H1 (cell line): ENCODE data around the gene UGT1A1. TPM values are rescaled to one million over a fixed set of nuclear protein-coding genes. Genes with fewer than 3 reads are reported as not detected.

ENCODE experiments used
- BRCA1 ChIP-seq: IDR thresholded peaks from 2 replicates; pipeline ENCODE4 v1.6.1; 2012; ENCODE audit warnings: low read depth, low read length, improper control_type of control experiment
- CHD1 ChIP-seq: IDR thresholded peaks from 2 replicates; pipeline ENCODE4 v1.6.1; 2012; ENCODE audit warnings: low read depth, low read length, improper control_type of control experiment
- GABPA ChIP-seq: IDR thresholded peaks from 2 replicates; pipeline ENCODE4 v1.6.1; 2011; ENCODE audit warnings: mild to moderate bottlenecking, low read length, moderate library complexity, borderline replicate concordance; ENCODE audit not compliant: insufficient read depth
- MAX ChIP-seq: IDR thresholded peaks from 2 replicates; pipeline ENCODE4 v1.6.1; 2012; ENCODE audit warnings: inconsistent platforms
- RAD21 ChIP-seq, 2 experiments: IDR thresholded peaks in 1 of 2; conservative IDR thresholded peaks in 1 of 2; 2 replicates each; pipeline ENCODE4 v1.6.1; 2011; ENCODE audit warnings: low read depth in 2 of 2, low read length in 2 of 2, improper control_type of control experiment in 1 of 2, inconsistent platforms in 1 of 2, mild to moderate bottlenecking in 1 of 2, moderate library complexity in 1 of 2
- RBBP5 ChIP-seq: IDR thresholded peaks from 2 replicates; pipeline ENCODE4 v1.7.1; 2012; ENCODE audit warnings: low read depth, mild to moderate bottlenecking, inconsistent platforms, low read length, moderate library complexity, borderline replicate concordance
- SP1 ChIP-seq: IDR thresholded peaks from 2 replicates; pipeline ENCODE4 v1.6.1; 2011; ENCODE audit warnings: low read depth, low read length
- SRF ChIP-seq: IDR thresholded peaks from 2 replicates; pipeline ENCODE4 v1.6.1; 2011; ENCODE audit warnings: mild to moderate bottlenecking, low read depth, low read length, moderate library complexity
- polyA plus RNA-seq, 7 experiments: library from polyadenylated mRNA; depleted of rRNA in 3 of 7; stranded (reverse) in 5 of 7; unstranded in 2 of 7; fragments of >200 nt in 5 of 7; fragments of 200-250 nt in 2 of 7; gene quantifications; 1 replicate in 5 of 7; 2 replicates in 1 of 7; 4 replicates in 1 of 7; pipeline versions ENCODE4 v1.2.1 to v1.2.3, GENCODE V29; 2011 to 2013; ENCODE audit warnings: missing spikeins in 2 of 7, mixed read lengths in 2 of 7
- total RNA-seq: library from RNA; stranded (reverse); fragmentation: NEBNext Ultra II Directional; extraction: Animal tissue kit (Norgen Biotek cat#: 25700); gene quantifications from 2 replicates; pipeline ENCODE4 v1.2.1, GENCODE V29; 2021

UGT1A1 gene
- total and polyA plus RNA-seq, 2 of the 8 experiments (the other 6 are each of a cell fraction or from before 2014, with no cell fraction given): not detected

GRCh38 chr2:233822101-233822771 lies 62.2 kb downstream of the UGT1A1 start (continued):
- TF ChIP-seq RAD21 (IDR thresholded peaks at IDR 0.05 in 1 of 2, conservative IDR thresholded peaks at IDR 0.05 in 1 of 2; ENCODE audit: low read depth in 2 of 2, low read length in 2 of 2): no peak
- no peak for TF ChIP-seq SRF
- TF ChIP-seq MAX: no peak
- TF ChIP-seq CHD1: no peak
- no peak for TF ChIP-seq BRCA1
- no peak for TF ChIP-seq SP1
- no peak for TF ChIP-seq RBBP5
- TF ChIP-seq GABPA: no peak

Other genes starting within 250 kb of the UGT1A1 start
- 12.0 and 12.9 TPM in 2 replicates for gene USP40, start 193.5 kb upstream of the UGT1A1 start, total RNA-seq
- 15.7 and 17.4 TPM in 2 replicates for gene USP40, start 193.5 kb upstream of the UGT1A1 start, polyA plus RNA-seq (2011; rRNA removed)
- gene UGT1A8, start 142.6 kb upstream of the UGT1A1 start, total RNA-seq: not detected in 2 replicates
- gene UGT1A8, start 142.6 kb upstream of the UGT1A1 start, polyA plus RNA-seq (2011; rRNA removed): 0.03 TPM in 1 of 2 replicates, not detected in the other
- not detected in 2 replicates for gene UGT1A10, start 123.8 kb upstream of the UGT1A1 start, total RNA-seq
- gene UGT1A10, start 123.8 kb upstream of the UGT1A1 start, polyA plus RNA-seq (2011; rRNA removed): not detected in 2 replicates
- not detected in 2 replicates for gene UGT1A9, start 88.4 kb upstream of the UGT1A1 start, total RNA-seq
- not detected in 2 replicates for gene UGT1A9, start 88.4 kb upstream of the UGT1A1 start, polyA plus RNA-seq (2011; rRNA removed)
- gene UGT1A7, start 78.4 kb upstream of the UGT1A1 start, total RNA-seq: not detected in 2 replicates
- not detected in 2 replicates for gene UGT1A7, start 78.4 kb upstream of the UGT1A1 start, polyA plus RNA-seq (2011; rRNA removed)
- not detected in 2 replicates for gene UGT1A6, start 67.4 kb upstream of the UGT1A1 start, total RNA-seq
- gene UGT1A6, start 67.4 kb upstream of the UGT1A1 start, polyA plus RNA-seq (2011; rRNA removed): not detected in 2 replicates
- not detected in 2 replicates for gene UGT1A5, start 47.4 kb upstream of the UGT1A1 start, total RNA-seq
- not detected in 2 replicates for gene UGT1A5, start 47.4 kb upstream of the UGT1A1 start, polyA plus RNA-seq (2011; rRNA removed)
- gene UGT1A4, start 41.5 kb upstream of the UGT1A1 start, total RNA-seq: not detected in 2 replicates
- gene UGT1A4, start 41.5 kb upstream of the UGT1A1 start, polyA plus RNA-seq (2011; rRNA removed): not detected in 2 replicates
- not detected in 2 replicates for gene UGT1A3, start 31.2 kb upstream of the UGT1A1 start, total RNA-seq
- not detected in 2 replicates for gene UGT1A3, start 31.2 kb upstream of the UGT1A1 start, polyA plus RNA-seq (2011; rRNA removed)
- not detected in 2 replicates for gene MROH2A, start 18.1 kb downstream of the UGT1A1 start, total RNA-seq
- gene MROH2A, start 18.1 kb downstream of the UGT1A1 start, polyA plus RNA-seq (2011; rRNA removed): not detected in 2 replicates
- gene HJURP, start 94.3 kb downstream of the UGT1A1 start, total RNA-seq: 56.6 and 60.5 TPM in 2 replicates
- 39.3 and 49.3 TPM in 2 replicates for gene HJURP, start 94.3 kb downstream of the UGT1A1 start, polyA plus RNA-seq (2011; rRNA removed)
- gene TRPM8, start 157.1 kb downstream of the UGT1A1 start, total RNA-seq: 0.54 TPM in 1 of 2 replicates, not detected in the other
- 0.18 and 0.44 TPM in 2 replicates for gene TRPM8, start 157.1 kb downstream of the UGT1A1 start, polyA plus RNA-seq (2011; rRNA removed)